Gastroesophageal sphincter (tissue), 4 donors: ENCODE measurements around the gene CHST14. TPM values are rescaled to one million over a fixed set of nuclear protein-coding genes. Genes with fewer than 3 reads are reported as not detected.

Experiments used
- ATAC-seq: fragments of 150-250 bp; one replicate; pipeline ENCODE4 v1.9.1; 2016; ENCODE audit warnings: mild to moderate bottlenecking, moderate library complexity
- H3K27ac ChIP-seq, 4 donors: fragments of 200-600 bp; sonication (generic) in 3 of 4; 1 replicate in 3 of 4; 2 replicates in 1 of 4; pipeline ENCODE4 v1.5.1; 2016 to 2019
- H3K27me3 ChIP-seq: fragments of 200-600 bp; sonication (generic); one replicate; pipeline ENCODE4 v1.5.1; 2019
- H3K36me3 ChIP-seq, 2 donors: fragments of 200-600 bp; sonication (generic); one replicate each; pipeline ENCODE4 v1.5.1; 2019; ENCODE audit warnings: control low read depth in 1 of 2
- H3K4me1 ChIP-seq, 3 donors: fragments of 200-600 bp; sonication (generic); 1 replicate in 2 of 3; 2 replicates in 1 of 3; pipeline ENCODE4 v1.5.1; 2016 to 2019; ENCODE audit warnings: control low read depth in 2 of 3
- H3K4me3 ChIP-seq, 2 donors: fragments of 200-600 bp; sonication (generic); one replicate each; pipeline ENCODE4 v1.5.1; 2019; ENCODE audit warnings: mild to moderate bottlenecking in 1 of 2, moderate library complexity in 1 of 2
- H3K9me3 ChIP-seq, 3 donors: fragments of 200-600 bp; sonication (generic); one replicate each; pipeline ENCODE4 v1.5.1; 2017 to 2019; ENCODE audit warnings: control low read depth in 2 of 3
- CTCF ChIP-seq, 4 experiments: fragments of 200-600 bp in 2 of 4; fragments of 450-650 bp in 2 of 4; sonication (generic) in 1 of 4; IDR thresholded peaks; one replicate each; pipeline ENCODE4 v1.5.1; 2017 to 2019; ENCODE audit warnings: antibody characterized with exemption in 4 of 4, mild to moderate bottlenecking in 2 of 4, moderate library complexity in 2 of 4
- EP300 ChIP-seq: sonication (generic); formaldehyde crosslinking; IDR thresholded peaks from one replicate; pipeline ENCODE4 v1.6.1; 2017; ENCODE audit warnings: antibody characterized with exemption, mild to moderate bottlenecking
- POLR2A ChIP-seq, 2 donors: fragments of 450-650 bp; IDR thresholded peaks; one replicate each; pipeline ENCODE4 v1.6.1; 2017; ENCODE audit warnings: antibody characterized with exemption in 2 of 2, mild to moderate bottlenecking in 2 of 2, moderate library complexity in 1 of 2
- POLR2AphosphoS5 ChIP-seq: sonication (generic); formaldehyde crosslinking; IDR thresholded peaks from one replicate; pipeline ENCODE4 v1.6.1; 2017; ENCODE audit warnings: antibody characterized with exemption
- WGBS, 2 donors: methylation state at CpG; one replicate each; pipeline ENCODE4 v1.1.5; 2018; ENCODE audit warnings: low coverage in 1 of 2; 5-methylcytosine and 5-hydroxymethylcytosine counted together
- total RNA-seq, 4 donors: library from RNA; depleted of rRNA; stranded (reverse); fragments of >200 nt; gene quantifications; one replicate each; pipeline ENCODE4 v1.1.0, GENCODE V29; 2016

Gene CHST14
- total RNA-seq, 4 donors from 2014 or later, result 7.8 to 18.4 (median 11.7) TPM

- no peak for TF ChIP-seq CTCF (IDR thresholded peaks at IDR 0.05)
- no peak for TF ChIP-seq EP300
- TF ChIP-seq POLR2AphosphoS5, result no peak
- TF ChIP-seq POLR2A (IDR thresholded peaks at IDR 0.05), result no peak
- 25 to 33% methylated on average over 3 to 9 of the region's 15 CpGs for WGBS, 2 donors
- H3K4me1 ChIP-seq, result peaks cover 0 to 37% (median 24%) of the 10 kb centered on the region in 3 donors
- H3K27ac ChIP-seq, result peak overlapping the region in 1 of 4 donors; percentile 35
- peaks cover 0 to 4% of the 10 kb centered on the region in 2 donors for H3K36me3 ChIP-seq
- no peaks in the 10 kb centered on the region for H3K9me3 ChIP-seq
- H3K27me3 ChIP-seq, result peaks cover 46% of the 10 kb centered on the region
- peak overlapping the region; percentile 17 to 51 for H3K4me3 ChIP-seq
- ATAC-seq, result no peak
Observed at GRCh38 chr15:40435710-40436089, 35.1 kb upstream of the CHST14 start.

DNA sequence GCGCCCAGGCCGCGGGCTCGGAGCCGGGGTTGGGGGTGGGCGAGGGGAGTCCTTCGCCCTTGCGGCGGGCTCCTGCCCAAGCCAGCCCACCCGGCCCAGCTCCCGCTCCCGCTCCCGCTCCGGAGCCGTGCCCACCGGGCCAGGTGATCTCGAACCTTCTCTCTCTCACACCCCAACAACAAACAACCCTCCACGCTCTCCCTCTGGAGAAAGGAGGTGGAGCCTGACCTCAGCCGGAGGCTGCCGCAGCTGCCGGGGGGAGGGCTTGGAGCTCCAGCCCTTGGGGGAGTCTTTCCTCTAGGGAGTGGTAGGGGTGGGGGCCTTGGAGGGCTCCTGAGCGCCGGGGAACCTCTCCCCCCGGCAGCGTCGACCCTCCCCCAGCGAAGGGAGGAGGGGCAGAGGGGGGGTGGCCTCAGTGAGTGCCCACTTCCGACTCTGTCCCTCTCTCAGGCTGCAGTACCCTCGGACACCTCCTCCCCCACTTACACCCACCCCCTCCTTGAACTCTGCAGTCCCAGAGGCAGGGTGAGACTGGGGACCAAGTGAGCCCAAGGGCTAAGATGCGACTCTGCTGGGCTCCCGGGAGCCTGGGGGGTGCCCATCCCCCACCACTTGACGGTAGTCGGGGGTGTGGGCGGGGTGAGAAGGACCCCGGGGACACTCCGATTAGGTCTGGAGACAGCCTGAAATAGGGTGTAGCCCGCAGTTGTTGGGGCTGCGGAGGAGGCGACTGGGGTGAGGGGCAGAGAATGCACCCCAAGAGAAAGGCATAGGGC, 34.5 kb upstream of the CHST14 start:
- Histone ChIP-seq H3K9me3 (no peaks in the 10 kb centered on the region), H3K36me3 (peaks cover 0 to 4% of the 10 kb centered on the region in 2 donors), H3K4me1 (peaks cover 0 to 37% (median 24%) of the 10 kb centered on the region in 3 donors), H3K27ac (peak overlapping the region in 1 of 4 donors; percentile 35), H3K27me3 (peaks cover 46% of the 10 kb centered on the region), H3K4me3 (peak overlapping the region; percentile 17 to 51)
- TF ChIP-seq POLR2A (IDR thresholded peaks at IDR 0.05) (no peak), EP300 (no peak), CTCF (IDR thresholded peaks at IDR 0.05) (no peak)
- no peak for ATAC-seq
- WGBS, 2 donors, result 0% methylated on average over 1 to 2 of the region's 39 CpGs

DNA sequence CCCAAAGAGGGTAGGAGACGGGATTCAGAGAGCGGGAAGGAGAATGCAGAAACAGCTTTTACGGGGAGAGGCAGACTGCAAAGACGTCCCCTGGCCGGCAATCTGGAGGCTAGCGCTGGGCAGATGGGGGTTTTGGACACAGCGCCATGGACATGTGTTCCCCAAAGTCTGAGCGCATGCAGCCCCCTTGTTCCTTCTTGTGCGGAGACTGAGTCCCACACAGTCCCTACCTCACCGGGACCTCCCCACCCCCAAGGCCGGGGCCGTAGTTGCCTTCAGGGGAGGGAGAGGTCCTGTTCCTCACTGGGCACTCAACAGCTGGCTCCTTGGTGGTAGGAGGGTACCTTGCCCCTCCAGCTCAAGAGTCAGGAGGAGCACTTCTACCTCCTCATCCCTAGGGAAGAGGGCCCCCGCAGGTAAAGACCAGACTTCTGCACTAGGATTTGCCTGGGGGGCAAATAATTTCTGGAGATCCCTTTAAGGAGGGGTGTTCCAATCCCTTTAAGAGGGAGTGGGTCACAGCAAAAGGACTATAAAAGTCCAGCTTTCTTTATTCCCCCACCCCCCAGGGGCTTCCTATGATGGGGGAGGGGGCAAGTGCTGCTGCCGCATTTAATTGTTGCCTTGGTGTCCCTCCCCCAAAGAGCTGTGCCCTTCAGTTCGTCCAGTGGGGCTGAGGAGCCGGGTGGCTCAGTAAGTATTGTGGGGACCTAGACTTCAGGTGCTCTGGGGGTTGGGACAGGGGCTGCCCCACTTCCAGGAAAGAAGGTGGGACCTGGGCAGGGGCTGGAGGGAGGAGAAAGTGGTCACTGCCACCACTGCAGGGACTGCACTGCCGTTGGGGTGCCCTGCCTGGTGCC, 33.7 kb upstream of the CHST14 start:
- no peaks in the 10 kb centered on the region for H3K9me3 ChIP-seq
- H3K27ac ChIP-seq, result no peak overlapping the region
- ATAC-seq, result no peak
- H3K4me1 ChIP-seq, result peaks cover 0 to 41% (median 24%) of the 10 kb centered on the region in 3 donors
- H3K27me3 ChIP-seq, result peaks cover 46% of the 10 kb centered on the region
- no peak for TF ChIP-seq CTCF (IDR thresholded peaks at IDR 0.05)
- TF ChIP-seq POLR2AphosphoS5, result no peak
- no peak for TF ChIP-seq POLR2A (IDR thresholded peaks at IDR 0.05)
- no peak for TF ChIP-seq EP300
- H3K4me3 ChIP-seq, result peak overlapping the region in 1 of 2 donors; percentile 51
- WGBS, 2 donors, result 5 to 7% methylated on average over 4 to 5 of the region's 17 CpGs
- H3K36me3 ChIP-seq, result peaks cover 0 to 2% of the 10 kb centered on the region in 2 donors

DNA sequence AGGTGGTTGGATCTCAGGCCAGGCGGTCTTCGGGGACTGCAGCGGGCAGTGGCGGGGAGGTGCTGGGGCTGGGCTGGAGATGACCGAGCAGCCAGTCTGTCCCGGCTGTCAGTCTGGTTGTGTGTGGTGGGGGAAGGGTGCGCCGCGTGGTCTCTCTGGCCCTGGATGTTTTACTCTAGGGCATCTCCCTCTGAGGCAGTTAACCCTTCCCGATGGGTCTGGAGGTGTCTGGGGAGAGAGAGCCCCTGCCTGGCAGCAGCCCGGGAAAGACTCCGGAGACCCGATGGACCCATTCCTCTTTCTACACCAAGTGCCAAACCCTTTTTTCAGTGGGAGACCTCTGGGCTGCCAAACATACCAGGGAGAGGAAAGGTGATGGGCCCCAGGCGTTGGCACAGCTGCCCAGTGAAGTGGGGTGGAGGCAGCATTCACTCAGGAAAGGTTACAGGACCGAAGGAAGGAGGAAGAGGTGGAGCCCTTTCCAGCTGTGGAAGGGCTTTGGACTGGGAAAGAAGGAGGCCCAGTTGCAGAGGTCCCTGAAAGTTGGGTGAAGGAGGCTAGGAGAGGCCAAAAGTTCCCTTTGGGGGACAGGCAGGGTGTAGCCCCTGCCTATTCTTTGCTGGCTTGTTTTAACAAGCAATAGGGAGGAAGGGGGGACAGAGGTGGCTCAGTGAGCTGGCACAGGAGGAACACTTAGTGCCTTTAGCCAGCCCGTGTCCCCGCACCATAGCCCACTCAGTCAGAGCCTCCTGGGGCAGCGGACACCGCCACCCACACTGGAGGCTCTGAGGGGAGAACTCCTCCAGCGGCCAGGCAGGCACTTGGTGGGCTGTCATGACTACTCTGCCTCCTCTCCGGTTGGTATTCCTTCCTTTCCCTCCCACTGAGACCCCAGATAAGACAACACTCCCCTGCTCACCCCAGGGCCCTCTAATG, 32.8 kb upstream of the CHST14 start:
- WGBS, 2 donors, result 66% methylated on average over 15 of the region's 21 CpGs; no CpG with 5 or more reads in 1 of the 2 donors
- peaks cover 0 to 50% (median 24%) of the 10 kb centered on the region in 3 donors for H3K4me1 ChIP-seq

More for the DNA sequence above, 32.8 kb upstream of the CHST14 start:
- H3K36me3 ChIP-seq, result no peaks in the 10 kb centered on the region
- no peak overlapping the region for H3K27ac ChIP-seq
- H3K4me3 ChIP-seq, result no peak overlapping the region
- no peak for TF ChIP-seq EP300
- no peak for TF ChIP-seq CTCF (IDR thresholded peaks at IDR 0.05)
- no peak for TF ChIP-seq POLR2A (IDR thresholded peaks at IDR 0.05)
- TF ChIP-seq POLR2AphosphoS5, result no peak
- H3K9me3 ChIP-seq, result no peaks in the 10 kb centered on the region
- peaks cover 46% of the 10 kb centered on the region for H3K27me3 ChIP-seq
- no peak for ATAC-seq
